Erythroblast (primary cell): Measurements from ENCODE around the gene NFKB2.

Experiments
- GATA1 ChIP-seq: IDR thresholded peaks from 2 replicates; pipeline ENCODE4 v1.6.1; 2011; ENCODE audit warnings: low read depth, mild to moderate bottlenecking, control low read depth, low read length, moderate library complexity
- POLR2A ChIP-seq: IDR thresholded peaks from 2 replicates; pipeline ENCODE4 v1.6.1; 2011; ENCODE audit warnings: mild to moderate bottlenecking, low read length

- TF ChIP-seq POLR2A (no peak), GATA1 (no peak)
These were observed 24.7 kb downstream of the NFKB2 start for GRCh38 chr10:102420181-102420713.
